SK-N-SH (cell line): ENCODE measurements around the gene LEF1. TPM values are rescaled to one million over a fixed set of nuclear protein-coding genes. Genes with fewer than 3 reads are reported as not detected.

Experiments
- CTCF ChIA-PET: fragments of 300-600, 350-600 bp; formaldehyde crosslinking; extraction: SDS; loops from one replicate; lab custom pipeline; 2021; lab: Yijun Ruan, JAX
- POLR2A ChIA-PET: fragments of 350-600 bp; sonication (Branson Sonifier 250); formaldehyde crosslinking; extraction: SDS; loops from one replicate; lab custom pipeline; 2020; ENCODE audit warnings: antibody characterized with exemption, inconsistent platforms; lab: Yijun Ruan, JAX
- DNase-seq: peaks from one replicate; pipeline ENCODE4 v3.0.0; 2012
- H2AFZ ChIP-seq: fragments of 200-600 bp; sonication (generic); 2 replicates; pipeline ENCODE4 v1.8.1; 2016; ENCODE audit warnings: antibody characterized with exemption, mild to moderate bottlenecking, low read depth
- H3F3A ChIP-seq: fragments of 200-600 bp; sonication (generic); replicated peaks from 2 replicates; pipeline ENCODE3; 2016; ENCODE audit warnings: antibody characterized with exemption, mild to moderate bottlenecking; ENCODE audit not compliant: insufficient read depth
- H3K27ac ChIP-seq, 2 experiments: fragments of 200-500 bp in 1 of 2; fragments of 200-600 bp in 1 of 2; sonication (Bioruptor generic) in 1 of 2; sonication (generic), shearing (Covaris generic) in 1 of 2; 2 replicates each; pipeline versions ENCODE4 v1.5.1 to v1.6.1; 2014 to 2016; ENCODE audit warnings: low read depth in 2 of 2, inconsistent platforms in 1 of 2, low read length in 1 of 2, mild to moderate bottlenecking in 1 of 2, mixed read lengths in 1 of 2
- H3K27me3 ChIP-seq: fragments of 200-600 bp; sonication (generic), shearing (Covaris generic); 2 replicates; pipeline ENCODE4 v1.6.1; 2016; ENCODE audit warnings: mixed run types; ENCODE audit not compliant: insufficient read depth
- H3K36me3 ChIP-seq, 2 experiments: fragments of 200-500 bp in 1 of 2; fragments of 200-600 bp in 1 of 2; sonication (Bioruptor generic) in 1 of 2; sonication (generic) in 1 of 2; replicated peaks in 1 of 2; 2 replicates each; pipeline versions ENCODE3 to v1.5.1; 2014 to 2016; ENCODE audit warnings: low read length in 1 of 2, mild to moderate bottlenecking in 1 of 2; ENCODE audit not compliant: insufficient read depth in 2 of 2, control insufficient read depth in 1 of 2
- H3K4me1 ChIP-seq, 2 experiments: fragments of 200-500 bp in 1 of 2; fragments of 200-600 bp in 1 of 2; sonication (Bioruptor generic) in 1 of 2; sonication (generic), shearing (Covaris generic) in 1 of 2; 2 replicates each; pipeline versions ENCODE4 v1.5.1 to v1.6.1; 2014 to 2016; ENCODE audit warnings: low read depth in 1 of 2, low read length in 1 of 2, mixed run types in 1 of 2; ENCODE audit not compliant: insufficient read depth in 2 of 2, control insufficient read depth in 1 of 2
- H3K4me2 ChIP-seq: fragments of 200-600 bp; sonication (generic), shearing (Covaris generic); 2 replicates; pipeline ENCODE4 v1.6.1; 2017; ENCODE audit warnings: mixed run types
- H3K4me3 ChIP-seq, 2 experiments: fragments of 200-500 bp in 1 of 2; fragments of 200-600 bp in 1 of 2; sonication (Bioruptor generic) in 1 of 2; sonication (generic), shearing (Covaris generic) in 1 of 2; 2 replicates each; pipeline versions ENCODE4 v1.5.1 to v1.8.1; 2014 to 2016; ENCODE audit warnings: low read depth in 2 of 2, inconsistent platforms in 1 of 2, low read length in 1 of 2, mild to moderate bottlenecking in 1 of 2, mixed read lengths in 1 of 2, moderate library complexity in 1 of 2
- H3K79me2 ChIP-seq: fragments of 200-600 bp; sonication (generic); 2 replicates; pipeline ENCODE4 v1.8.1; 2017; ENCODE audit warnings: mild to moderate bottlenecking; ENCODE audit not compliant: insufficient read depth
- H3K9ac ChIP-seq: fragments of 200-600 bp; sonication (generic); 2 replicates; pipeline ENCODE4 v1.6.1; 2017; ENCODE audit warnings: mixed run types
- H3K9me2 ChIP-seq: fragments of 200-600 bp; sonication (generic); 2 replicates; pipeline ENCODE4 v1.6.1; 2017; ENCODE audit warnings: mixed run types
- H3K9me3 ChIP-seq: fragments of 200-600 bp; sonication (generic); 2 replicates; pipeline ENCODE4 v1.6.1; 2017; ENCODE audit warnings: mixed run types, mild to moderate bottlenecking, moderate library complexity
- H4K20me1 ChIP-seq: fragments of 200-600 bp; sonication (generic); 2 replicates; pipeline ENCODE4 v1.6.1; 2017; ENCODE audit warnings: mild to moderate bottlenecking, mixed run types; ENCODE audit not compliant: insufficient read depth
- CHD2 ChIP-seq: fragments of 150-350 bp; IDR thresholded peaks from 2 replicates; pipeline ENCODE4 v1.6.1; 2018; ENCODE audit warnings: low read length; ENCODE audit not compliant: partially characterized antibody
- CTCF ChIP-seq: fragments of 200-600 bp; sonication (generic); IDR thresholded peaks from 2 replicates; pipeline ENCODE4 v1.6.1; 2017; ENCODE audit warnings: antibody characterized with exemption, mild to moderate bottlenecking, moderate library complexity
- EZH2phosphoT487 ChIP-seq: fragments of 200-600 bp; sonication (generic); IDR thresholded peaks from 2 replicates; pipeline ENCODE4 v1.6.1; 2017; ENCODE audit warnings: low read depth, mixed run types, mild to moderate bottlenecking, antibody characterized with exemption, moderate library complexity, borderline replicate concordance
- FOSL2 ChIP-seq: IDR thresholded peaks from 2 replicates; pipeline ENCODE4 v1.4.0; 2012; ENCODE audit warnings: low read depth, mild to moderate bottlenecking, moderate library complexity, borderline replicate concordance
- FOXM1 ChIP-seq: IDR thresholded peaks from 2 replicates; pipeline ENCODE4 v1.4.0; 2012; ENCODE audit warnings: low read depth, mild to moderate bottlenecking
- GABPA ChIP-seq: IDR thresholded peaks from 2 replicates; pipeline ENCODE4 v1.4.0; 2012; ENCODE audit warnings: low read depth, mild to moderate bottlenecking
- JUND ChIP-seq: IDR thresholded peaks from 2 replicates; pipeline ENCODE4 v1.4.0; 2012
- MAX ChIP-seq: IDR thresholded peaks from 2 replicates; pipeline ENCODE4 v1.4.0; 2012; ENCODE audit warnings: low read depth
- NRF1 ChIP-seq: IDR thresholded peaks from 2 replicates; pipeline ENCODE4 v1.6.1; 2012; ENCODE audit warnings: low read depth, mild to moderate bottlenecking, low read length
- PBX3 ChIP-seq: IDR thresholded peaks from 2 replicates; pipeline ENCODE4; 2012
- RAD21 ChIP-seq: IDR thresholded peaks from 2 replicates; pipeline ENCODE4 v1.6.1; 2012; ENCODE audit warnings: mild to moderate bottlenecking, low read length
- RCOR1 ChIP-seq: fragments of 150-350 bp; IDR thresholded peaks from 2 replicates; pipeline ENCODE4 v1.6.1; 2017; ENCODE audit warnings: antibody characterized with exemption, low read length
- REST ChIP-seq: IDR thresholded peaks from 2 replicates; pipeline ENCODE4 v1.6.1; 2012; ENCODE audit warnings: mild to moderate bottlenecking, low read depth, low read length, moderate library complexity
- RFX5 ChIP-seq: IDR thresholded peaks from 2 replicates; pipeline ENCODE4 v1.6.1; 2012; ENCODE audit warnings: mild to moderate bottlenecking, improper control_type of control experiment, low read length
- RXRA ChIP-seq: IDR thresholded peaks from 2 replicates; pipeline ENCODE4 v1.4.0; 2012; ENCODE audit warnings: low read depth, mild to moderate bottlenecking, borderline replicate concordance
- SIN3A ChIP-seq: IDR thresholded peaks from 2 replicates; pipeline ENCODE4 v1.6.1; 2012; ENCODE audit warnings: low read depth, mild to moderate bottlenecking, low read length, moderate library complexity, borderline replicate concordance
- USF1 ChIP-seq: IDR thresholded peaks from 2 replicates; pipeline ENCODE4 v1.4.0; 2012; ENCODE audit warnings: low read depth, borderline replicate concordance
- YY1 ChIP-seq: IDR thresholded peaks from 2 replicates; pipeline ENCODE4 v1.4.0; 2012; ENCODE audit warnings: low read depth, mild to moderate bottlenecking
- ZBTB33 ChIP-seq: IDR thresholded peaks from 2 replicates; pipeline ENCODE4 v1.4.0; 2012; ENCODE audit warnings: low read depth, borderline replicate concordance
- WGBS: methylation state at CpG from one replicate; pipeline ENCODE4 v1.1.6; 2017; ENCODE audit warnings: low lambda C conversion rate; 5-methylcytosine and 5-hydroxymethylcytosine counted together
- polyA plus RNA-seq, 3 experiments: library from polyadenylated mRNA; depleted of rRNA; stranded (reverse); fragments of >200 nt; gene quantifications; 2 replicates each; pipeline ENCODE4 v1.2.3, GENCODE V29; 2012

The LEF1 gene
- polyA plus RNA-seq, 1 of the 3 experiments (the other 2 are of a cell fraction), result 0.36 TPM

- POLR2A ChIA-PET, result no interaction called here
- Histone ChIP-seq H3F3A (no peaks in the 10 kb centered on the region), H3K79me2 (no peaks in the 10 kb centered on the region), H3K4me1 (no peaks in the 10 kb centered on the region), H3K36me3 (no peaks in the 10 kb centered on the region), H2AFZ (no peak overlapping the region), H3K4me3 (no peak overlapping the region), H3K27ac (no peak overlapping the region), H3K27me3 (no peaks in the 10 kb centered on the region), H3K9ac (no peak overlapping the region), H4K20me1 (no peaks in the 10 kb centered on the region), H3K9me2 (no peaks in the 10 kb centered on the region), H3K9me3 (no peaks in the 10 kb centered on the region), H3K4me2 (no peak overlapping the region)
- DNase-seq, result no peak
- 18% methylated on average over 5 of the region's 5 CpGs for WGBS
- CTCF ChIA-PET, result interaction anchor here (1.9 kb wide), 1 partner anchor 192 kb away, joined by 4 read pairs; no protein-coding TSS in a partner anchor
- TF ChIP-seq NRF1, result no peak
- TF ChIP-seq EZH2phosphoT487, result no peak
- no peak for TF ChIP-seq PBX3
- no peak for TF ChIP-seq ZBTB33
- no peak for TF ChIP-seq CHD2
- no peak for TF ChIP-seq FOXM1
- no peak for TF ChIP-seq REST
- TF ChIP-seq FOSL2, result no peak
- no peak for TF ChIP-seq RAD21
- TF ChIP-seq RXRA, result no peak
- TF ChIP-seq CTCF, result no peak
- no peak for TF ChIP-seq RFX5
- TF ChIP-seq MAX, result no peak
- TF ChIP-seq YY1, result no peak
- TF ChIP-seq SIN3A, result no peak
- TF ChIP-seq USF1, result no peak
- no peak for TF ChIP-seq RCOR1
- TF ChIP-seq JUND, result no peak
- TF ChIP-seq GABPA, result no peak
These were observed 42.5 kb upstream of the LEF1 start for GRCh38 chr4:108210989-108211835.
